Measurements from ENCODE around the gene ARIH1.
"Not testable (repeated sequence)": the region's sequence is repeated elsewhere in the genome, so short reads cannot be mapped to it uniquely, and the experiment has no call there.

The ARIH1 gene

DNA sequence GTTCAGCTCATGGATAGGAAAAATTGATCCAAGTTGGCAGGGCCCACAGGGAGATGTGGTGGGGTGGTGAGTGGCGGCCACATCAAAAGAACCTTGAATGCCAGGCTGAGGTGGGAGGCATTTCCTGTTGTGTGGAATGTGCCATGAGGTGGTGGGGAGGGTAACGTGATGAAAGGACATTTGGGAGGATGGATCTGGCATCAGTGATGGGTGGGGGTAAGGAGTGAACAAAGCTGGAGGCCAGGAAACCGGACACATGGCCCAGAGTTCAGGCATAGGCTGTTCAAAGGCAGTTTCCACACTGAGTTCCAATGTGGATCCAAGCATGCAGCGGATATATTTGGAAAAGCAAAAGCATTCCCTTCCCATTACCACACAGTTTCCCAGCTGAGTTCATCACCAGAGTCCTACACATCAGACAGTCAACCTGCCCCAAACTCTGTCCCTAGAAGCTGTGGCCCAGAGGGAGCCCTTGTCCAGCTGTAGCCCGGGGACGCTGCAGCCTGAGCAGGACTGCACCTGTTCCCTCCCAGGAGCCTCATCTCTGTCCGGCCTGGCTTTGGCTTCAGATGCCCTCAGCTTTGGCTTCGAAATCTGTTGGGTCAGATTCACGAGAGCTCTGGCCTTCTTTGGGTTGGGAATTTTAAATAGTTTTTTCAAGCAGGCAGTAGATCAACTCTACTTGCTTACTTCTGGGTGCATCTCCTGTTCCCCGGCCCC is 142.5 kb downstream of the ARIH1 start:
- H3K9ac ChIP-seq (ENCODE audit: low read depth, low read length) = no peak overlapping the region
- H3K36me3 ChIP-seq (ENCODE audit: insufficient read depth, low read length) = no peaks in the 10 kb centered on the region
- H3K9me3 ChIP-seq (ENCODE audit: control insufficient read depth, insufficient read depth, low read length) = no peaks in the 10 kb centered on the region
- H3K4me1 ChIP-seq (ENCODE audit: insufficient read depth, low read length) = peaks cover 12% of the 10 kb centered on the region; the same call in 1 of the 2 replicates

DNA sequence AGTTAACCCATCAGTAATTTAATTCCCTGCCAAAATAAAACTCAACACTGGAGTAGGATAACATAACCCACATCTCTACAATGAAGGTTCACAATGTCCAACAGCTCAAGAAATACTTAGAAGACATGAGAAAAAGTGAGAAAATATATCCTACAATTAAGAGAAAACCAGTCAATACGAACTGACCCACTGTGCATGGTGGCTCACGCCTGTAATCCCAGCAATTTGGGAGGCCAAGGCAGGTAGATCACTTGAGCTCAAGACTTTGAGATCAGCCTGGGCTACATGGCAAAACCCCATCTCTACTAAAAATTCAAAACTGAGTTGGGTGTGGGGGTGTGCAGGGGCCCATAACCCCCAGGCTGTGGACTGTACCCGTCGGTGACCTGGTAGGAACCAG is 149.7 kb downstream of the ARIH1 start:
- not testable (repeated sequence) for H3K4me1 ChIP-seq (ENCODE audit: insufficient read depth, low read length); H3K9me3 ChIP-seq (ENCODE audit: control insufficient read depth, insufficient read depth, low read length); H3K36me3 ChIP-seq (ENCODE audit: insufficient read depth, low read length); H3K9ac ChIP-seq (ENCODE audit: low read depth, low read length)

- H3K9ac ChIP-seq (ENCODE audit: low read depth, low read length); H3K36me3 ChIP-seq (ENCODE audit: insufficient read depth, low read length); H3K4me1 ChIP-seq (ENCODE audit: insufficient read depth, low read length); H3K9me3 ChIP-seq (ENCODE audit: control insufficient read depth, insufficient read depth, low read length): not testable (repeated sequence)
These were observed 152.0 kb downstream of the ARIH1 start for GRCh38 chr15:72626153-72626552.

DNA sequence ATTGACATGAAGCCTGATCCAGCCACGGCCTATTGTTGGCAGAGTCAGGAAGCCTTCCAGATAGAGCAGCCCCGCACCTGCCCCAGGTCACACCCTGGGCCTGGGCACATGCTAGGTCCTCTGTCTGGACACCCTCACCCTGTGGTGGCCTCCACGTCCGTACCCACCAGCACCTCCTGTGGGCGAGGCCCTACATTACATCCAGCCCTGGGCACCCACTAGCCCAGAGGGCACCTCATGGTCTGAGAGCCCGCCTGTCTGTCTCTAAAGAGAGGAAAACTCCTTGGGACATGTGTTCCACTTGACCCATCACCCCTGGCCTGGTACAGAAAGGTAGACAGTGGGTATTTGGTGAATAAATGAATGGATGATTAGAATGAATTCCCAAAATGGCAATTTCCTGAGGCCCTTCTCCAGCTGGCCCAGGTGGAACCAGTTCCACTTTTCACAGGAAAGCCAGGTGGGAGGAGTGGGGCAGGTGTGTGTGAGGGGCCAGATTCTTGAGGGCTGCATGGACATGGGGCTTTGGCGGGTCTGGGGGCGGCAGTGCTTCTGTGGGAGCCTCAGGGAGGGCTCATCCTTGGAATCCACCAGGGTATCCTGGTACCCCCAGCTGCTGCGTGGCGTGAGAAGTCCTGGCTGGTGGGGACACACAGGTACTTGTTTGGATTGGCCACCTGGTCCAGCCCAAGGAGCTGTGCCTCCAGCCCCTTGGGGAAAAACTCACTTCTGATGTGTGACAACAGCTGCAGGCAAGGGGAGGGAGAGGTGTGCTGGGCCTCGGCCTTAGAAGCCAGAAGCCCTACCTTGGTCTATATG is 154.3 kb downstream of the ARIH1 start:
- not testable (repeated sequence) for H3K9me3 ChIP-seq (ENCODE audit: control insufficient read depth, insufficient read depth, low read length); H3K4me1 ChIP-seq (ENCODE audit: insufficient read depth, low read length); H3K9ac ChIP-seq (ENCODE audit: low read depth, low read length); H3K36me3 ChIP-seq (ENCODE audit: insufficient read depth, low read length)

GRCh38 chr15:72629068-72629570 is 155.0 kb downstream of the ARIH1 start:
- not testable (repeated sequence) for H3K36me3 ChIP-seq (ENCODE audit: insufficient read depth, low read length); H3K9ac ChIP-seq (ENCODE audit: low read depth, low read length); H3K9me3 ChIP-seq (ENCODE audit: control insufficient read depth, insufficient read depth, low read length)

DNA sequence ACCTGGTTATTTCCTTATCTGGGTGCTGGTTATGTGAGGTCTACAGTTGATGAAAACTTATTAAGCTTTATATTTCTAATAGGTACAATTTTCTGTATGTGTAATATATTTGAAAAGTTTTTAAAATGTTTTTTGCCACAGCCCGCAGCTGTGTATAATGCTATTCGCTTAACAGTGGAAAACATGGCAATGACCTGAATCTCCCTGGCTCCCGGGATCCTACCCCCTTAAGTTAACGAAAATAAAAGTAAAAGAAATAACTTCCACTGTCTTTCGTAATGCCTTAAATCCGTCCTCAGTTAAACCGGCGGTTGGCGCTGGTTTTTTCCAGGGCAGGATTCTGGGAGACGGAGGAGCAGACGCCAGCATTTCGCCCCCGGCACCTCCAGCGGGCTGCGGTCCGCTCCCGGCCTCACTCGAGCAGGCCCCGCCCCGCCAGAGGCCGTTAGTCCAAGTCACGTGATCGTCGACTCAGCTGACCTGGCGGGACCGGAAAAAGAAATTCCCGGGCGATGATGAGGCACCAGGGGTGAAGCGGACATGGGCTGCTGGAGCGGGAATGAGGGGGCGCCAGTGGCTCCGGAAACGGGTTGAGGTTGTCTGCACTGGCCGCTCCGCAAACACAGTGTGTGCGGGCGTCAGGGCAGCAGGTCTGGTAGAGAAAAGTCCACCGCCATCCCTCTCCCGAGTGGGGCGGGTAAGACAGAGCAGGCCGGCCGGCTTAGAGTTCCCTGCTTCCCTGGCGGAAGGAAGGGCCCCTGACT is 162.6 kb downstream of the ARIH1 start:
- H3K9ac ChIP-seq (ENCODE audit: low read depth, low read length); H3K9me3 ChIP-seq (ENCODE audit: control insufficient read depth, insufficient read depth, low read length); H3K4me1 ChIP-seq (ENCODE audit: insufficient read depth, low read length); H3K36me3 ChIP-seq (ENCODE audit: insufficient read depth, low read length): not testable (repeated sequence)

More at GRCh38 chr15:72629068-72629570, 155.0 kb downstream of the ARIH1 start:
- H3K4me1 ChIP-seq (ENCODE audit: insufficient read depth, low read length) = not testable (repeated sequence)

GRCh38 chr15:72639759-72640483 is 165.8 kb downstream of the ARIH1 start:
- not testable (repeated sequence) for H3K9ac ChIP-seq (ENCODE audit: low read depth, low read length); H3K9me3 ChIP-seq (ENCODE audit: control insufficient read depth, insufficient read depth, low read length); H3K4me1 ChIP-seq (ENCODE audit: insufficient read depth, low read length); H3K36me3 ChIP-seq (ENCODE audit: insufficient read depth, low read length)

GRCh38 chr15:72642271-72642670 is 168.1 kb downstream of the ARIH1 start:
- not testable (repeated sequence) for H3K9ac ChIP-seq (ENCODE audit: low read depth, low read length); H3K9me3 ChIP-seq (ENCODE audit: control insufficient read depth, insufficient read depth, low read length); H3K36me3 ChIP-seq (ENCODE audit: insufficient read depth, low read length); H3K4me1 ChIP-seq (ENCODE audit: insufficient read depth, low read length)

DNA sequence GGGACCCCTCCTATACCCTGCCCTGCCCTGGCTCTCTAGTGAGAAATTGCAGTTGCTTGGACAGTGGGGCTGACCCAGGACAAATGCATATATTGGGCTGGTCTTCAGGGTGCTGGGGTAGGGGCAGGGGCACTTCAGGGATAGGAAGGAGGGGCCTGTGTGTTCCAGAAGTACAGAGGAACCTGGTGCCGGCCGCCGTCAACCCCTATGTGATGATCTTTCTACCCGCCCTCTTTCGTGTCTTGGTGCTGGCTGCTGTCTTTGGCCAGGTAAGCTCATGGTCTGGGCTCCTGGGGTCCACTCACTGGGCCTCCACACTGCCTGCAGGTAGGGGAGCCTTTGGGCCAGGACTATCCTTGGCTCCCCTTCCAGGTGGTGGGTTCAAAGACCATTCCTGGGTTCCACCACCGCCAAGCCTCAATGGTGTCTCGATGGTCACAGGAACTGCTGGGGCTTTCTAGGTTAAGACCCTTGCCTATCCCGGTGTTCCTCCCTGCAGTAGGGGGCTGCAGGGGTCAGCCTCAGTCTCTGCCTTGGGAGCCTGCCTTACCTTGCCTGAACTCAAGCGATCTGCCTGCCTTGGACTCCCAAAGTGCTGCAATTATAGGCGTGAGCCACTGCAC is 174.6 kb downstream of the ARIH1 start:
- not testable (repeated sequence) for H3K36me3 ChIP-seq (ENCODE audit: insufficient read depth, low read length); H3K9me3 ChIP-seq (ENCODE audit: control insufficient read depth, insufficient read depth, low read length); H3K9ac ChIP-seq (ENCODE audit: low read depth, low read length); H3K4me1 ChIP-seq (ENCODE audit: insufficient read depth, low read length)
